ENCODE measurements around the gene FEN1. TPM values are rescaled to one million over a fixed set of nuclear protein-coding genes. Genes with fewer than 3 reads are reported as not detected.

The FEN1 gene
- total and polyA plus RNA-seq, 8 donors, result 4.2 to 24.6 (median 10.0) TPM; not detected in 1

DNA sequence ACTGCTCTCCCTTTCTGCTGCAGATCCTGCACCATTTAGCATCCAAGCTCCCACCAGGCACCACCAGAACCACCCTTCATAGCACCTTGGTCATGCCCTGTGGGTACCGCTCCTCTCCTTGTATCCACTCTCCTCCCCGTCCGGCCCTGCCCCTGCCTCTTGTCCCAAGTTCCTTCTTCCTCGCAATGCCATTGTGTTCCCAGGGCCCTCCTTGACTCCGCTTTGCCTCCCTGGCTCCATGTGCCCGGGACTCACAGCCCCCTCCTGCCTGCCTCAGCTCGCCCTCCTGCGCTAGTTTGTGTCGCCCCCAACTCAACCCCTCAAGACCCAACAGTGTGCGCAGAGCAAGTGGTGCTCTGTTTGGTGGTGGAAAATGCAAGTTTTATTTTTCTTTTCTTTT, 46.2 kb downstream of the FEN1 start:
- WGBS, 5 donors, result 87 to 94% (median 89%) methylated on average over 10 of the region's 10 CpGs
- Histone ChIP-seq H3K27me3 (no peaks in the 10 kb centered on the region), H3K9me3 (no peaks in the 10 kb centered on the region), H3K27ac (no peak overlapping the region), H3K4me3 (no peak overlapping the region), H3K36me3 (peaks cover 0 to 64% (median 10%) of the 10 kb centered on the region in 4 donors), H3K4me1 (peaks cover 0 to 22% (median 3%) of the 10 kb centered on the region in 4 donors)
- DNase-seq, result no peak
- no peak for TF ChIP-seq CTCF (IDR thresholded peaks at IDR 0.05)
- no peak for TF ChIP-seq POLR2AphosphoS5 (IDR thresholded peaks at IDR 0.05)
- no peak for TF ChIP-seq EP300 (IDR thresholded peaks at IDR 0.05)
- TF ChIP-seq POLR2A (IDR thresholded peaks at IDR 0.05), result no peak
- intact Hi-C loops (cut with DNase I; ENCODE audit: low total_unique reads), result no loop called here

GRCh38 chr11:61839742-61840141, 47.0 kb downstream of the FEN1 start:
- Histone ChIP-seq H3K4me1 (peaks cover 0 to 14% (median 3%) of the 10 kb centered on the region in 4 donors), H3K27ac (no peak overlapping the region), H3K9me3 (no peaks in the 10 kb centered on the region), H3K4me3 (no peak overlapping the region), H3K27me3 (no peaks in the 10 kb centered on the region), H3K36me3 (peaks cover 0 to 70% (median 10%) of the 10 kb centered on the region in 4 donors)
- 86 to 98% (median 96%) methylated on average over 2 of the region's 2 CpGs for WGBS, 5 donors
- DNase-seq, result no peak
- intact Hi-C loops (cut with DNase I; ENCODE audit: low total_unique reads), result no loop called here
- TF ChIP-seq EP300 (IDR thresholded peaks at IDR 0.05), result no peak

GRCh38 chr11:61840371-61840770, 47.7 kb downstream of the FEN1 start:
- 92 to 98% (median 95%) methylated on average over 7 of the region's 7 CpGs for WGBS, 5 donors
- Histone ChIP-seq H3K4me3 (no peak overlapping the region), H3K27me3 (no peaks in the 10 kb centered on the region), H3K36me3 (peaks cover 0 to 74% (median 10%) of the 10 kb centered on the region in 4 donors), H3K4me1 (peaks cover 0 to 8% (median 0%) of the 10 kb centered on the region in 4 donors), H3K9me3 (no peaks in the 10 kb centered on the region), H3K27ac (no peak overlapping the region)
- DNase-seq, result no peak
- no peak for TF ChIP-seq POLR2AphosphoS5 (IDR thresholded peaks at IDR 0.05)
- no peak for TF ChIP-seq EP300 (IDR thresholded peaks at IDR 0.05)
- TF ChIP-seq CTCF (IDR thresholded peaks at IDR 0.05), result no peak
- TF ChIP-seq POLR2A (IDR thresholded peaks at IDR 0.05), result no peak
- intact Hi-C loops (cut with DNase I; ENCODE audit: low total_unique reads), result no loop called here

GRCh38 chr11:61841636-61842527, 49.2 kb downstream of the FEN1 start:
- Histone ChIP-seq H3K4me3 (no peak overlapping the region), H3K9me3 (no peaks in the 10 kb centered on the region), H3K27me3 (no peaks in the 10 kb centered on the region), H3K4me1 (no peaks in the 10 kb centered on the region), H3K27ac (no peak overlapping the region), H3K36me3 (peaks cover 0 to 77% (median 10%) of the 10 kb centered on the region in 4 donors)
- intact Hi-C loops (cut with DNase I; ENCODE audit: low total_unique reads), result no loop called here
- DNase-seq, result no peak
- no peak for TF ChIP-seq POLR2AphosphoS5 (IDR thresholded peaks at IDR 0.05)
- TF ChIP-seq POLR2A (IDR thresholded peaks at IDR 0.05), result no peak
- TF ChIP-seq EP300 (IDR thresholded peaks at IDR 0.05), result no peak
- TF ChIP-seq CTCF (IDR thresholded peaks at IDR 0.05), result no peak
- 77 to 89% (median 85%) methylated on average over 12 of the region's 12 CpGs for WGBS, 5 donors

DNA sequence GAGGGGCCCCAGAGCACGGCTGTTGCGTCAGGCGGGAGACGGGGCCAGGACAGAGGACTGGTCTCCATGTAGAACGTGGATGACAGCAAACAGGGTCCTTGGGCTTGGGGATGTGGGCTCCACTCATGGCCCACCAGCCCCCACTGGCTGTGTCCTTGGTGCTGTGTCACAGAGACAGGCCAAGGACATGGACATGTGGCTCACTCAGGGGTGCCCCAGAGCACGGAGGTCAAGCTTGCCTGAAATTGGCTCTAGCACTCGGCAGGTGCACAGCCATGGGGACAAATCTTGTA, 49.8 kb downstream of the FEN1 start:
- no peak overlapping the region for H3K27ac ChIP-seq
- H3K36me3 ChIP-seq, result peaks cover 0 to 82% (median 10%) of the 10 kb centered on the region in 4 donors
- no peaks in the 10 kb centered on the region for H3K27me3 ChIP-seq
- intact Hi-C loops (cut with DNase I; ENCODE audit: low total_unique reads), result no loop called here
- H3K9me3 ChIP-seq, result no peaks in the 10 kb centered on the region
- no peak overlapping the region for H3K4me3 ChIP-seq
- no peaks in the 10 kb centered on the region for H3K4me1 ChIP-seq
- no peak for TF ChIP-seq POLR2AphosphoS5 (IDR thresholded peaks at IDR 0.05)
- WGBS, 5 donors, result 90 to 96% (median 93%) methylated on average over 4 to 7 of the region's 7 CpGs
- DNase-seq, result no peak

Measured in stomach (tissue), 9 donors.